Rectal smooth muscle tissue (tissue), 1 donor: ENCODE results near the gene ALDH18A1.
A peak's percentile ranks its signal among the peaks of the same experiment; 100 is the strongest.
"Not testable (repeated sequence)": the region's sequence is repeated elsewhere in the genome, so short reads cannot be mapped to it uniquely, and the experiment has no call there.

Source experiments
- H3K27ac ChIP-seq: one replicate; pipeline ENCODE4 v1.7.0; 2013; ENCODE audit warnings: low read depth, low read length, inconsistent platforms
- H3K27me3 ChIP-seq: one replicate; pipeline ENCODE4 v1.7.0; 2013; ENCODE audit warnings: low read length; ENCODE audit not compliant: control insufficient read depth, insufficient read depth
- H3K36me3 ChIP-seq: one replicate; pipeline ENCODE4 v1.7.0; 2013; ENCODE audit warnings: low read length; ENCODE audit not compliant: control insufficient read depth, insufficient read depth
- H3K4me1 ChIP-seq: one replicate; pipeline ENCODE4 v1.7.0; 2013; ENCODE audit warnings: low read length; ENCODE audit not compliant: control insufficient read depth, insufficient read depth
- H3K4me3 ChIP-seq: one replicate; pipeline ENCODE4 v1.7.0; 2013; ENCODE audit warnings: low read length
- H3K9ac ChIP-seq: one replicate; pipeline ENCODE4 v1.7.0; 2013; ENCODE audit warnings: low read length

The ALDH18A1 gene

DNA sequence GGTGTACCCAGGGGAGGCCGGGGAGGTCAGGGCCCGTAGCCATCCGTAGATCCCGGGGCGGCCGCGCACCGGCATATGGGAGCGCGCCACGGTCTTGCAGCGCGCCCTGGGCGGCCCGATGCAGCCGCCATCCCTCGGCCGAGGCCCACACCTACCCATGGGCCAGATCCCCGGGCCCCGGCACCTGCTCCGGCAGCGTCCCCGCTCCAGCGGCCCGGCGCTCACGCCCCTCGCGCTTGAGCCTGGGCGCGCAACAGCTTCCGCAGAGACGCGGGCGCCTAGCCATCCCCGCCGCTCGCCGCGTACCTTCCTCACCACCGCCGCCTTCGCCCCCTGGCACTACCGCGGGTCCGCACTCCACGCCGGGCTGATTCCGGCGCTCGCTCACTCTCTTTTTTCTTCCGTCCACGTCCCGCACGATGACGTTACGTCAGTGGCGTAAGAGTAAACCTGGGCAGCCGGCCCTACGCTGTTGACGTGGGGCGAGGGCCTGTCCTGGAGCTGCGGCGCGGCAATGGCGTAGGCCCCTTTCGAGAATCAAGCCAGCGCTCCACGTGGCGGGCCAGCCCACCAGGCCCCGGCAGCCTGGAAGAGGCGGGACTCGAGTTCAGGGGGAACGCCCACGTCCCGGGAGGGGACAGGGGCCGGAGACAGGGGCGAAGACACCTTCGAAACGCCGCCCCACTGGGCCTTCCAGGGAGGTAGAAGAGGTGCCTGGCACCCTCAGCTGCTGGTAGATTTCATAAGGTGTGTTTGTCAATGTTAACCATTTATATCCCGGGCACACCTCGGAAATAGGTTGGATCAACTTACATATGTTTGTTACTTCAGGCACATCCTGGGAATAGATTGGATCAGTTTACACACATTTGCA is at the start of gene ALDH18A1:
Gene ALDH18A1 (minus strand): TSS at position 421 of the 874 bp plus-strand sequence. CDS start 3,334 bp downstream, outside the sequence.
- Histone ChIP-seq H3K4me3 (peak within 1 kb of the TSS; percentile 91), H3K4me1 (peaks cover 2% of the 10 kb centered on the region), H3K36me3 (no peaks in the 10 kb centered on the region), H3K27ac (peak within 1 kb of the TSS; percentile 40), H3K9ac (peak within 1 kb of the TSS; percentile 20), H3K27me3 (no peaks in the 10 kb centered on the region)

DNA sequence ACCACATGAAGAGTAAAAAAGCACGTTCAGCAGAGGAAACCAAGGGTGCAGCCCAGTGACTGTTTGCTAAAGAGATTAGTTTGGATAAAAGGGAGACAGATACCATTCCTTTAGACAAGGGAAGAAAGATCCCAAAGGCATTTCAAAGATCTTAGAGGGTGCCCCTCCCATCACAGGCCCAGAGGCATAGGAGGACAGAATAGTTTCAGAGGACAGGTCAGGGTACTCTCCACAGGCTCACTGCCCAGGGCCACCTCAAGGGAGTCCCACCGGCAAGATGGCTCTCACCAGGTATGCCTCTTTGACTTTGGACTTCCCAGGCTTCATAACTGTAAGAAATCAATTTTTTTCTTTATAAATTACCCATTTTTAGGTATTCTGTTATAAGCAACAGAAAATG is 41.9 kb upstream of the ALDH18A1 start:
- Histone ChIP-seq H3K27me3 (no peaks in the 10 kb centered on the region), H3K9ac (no peak overlapping the region), H3K27ac (no peak overlapping the region), H3K4me3 (no peak overlapping the region), H3K36me3 (no peaks in the 10 kb centered on the region), H3K4me1 (no peaks in the 10 kb centered on the region)

DNA sequence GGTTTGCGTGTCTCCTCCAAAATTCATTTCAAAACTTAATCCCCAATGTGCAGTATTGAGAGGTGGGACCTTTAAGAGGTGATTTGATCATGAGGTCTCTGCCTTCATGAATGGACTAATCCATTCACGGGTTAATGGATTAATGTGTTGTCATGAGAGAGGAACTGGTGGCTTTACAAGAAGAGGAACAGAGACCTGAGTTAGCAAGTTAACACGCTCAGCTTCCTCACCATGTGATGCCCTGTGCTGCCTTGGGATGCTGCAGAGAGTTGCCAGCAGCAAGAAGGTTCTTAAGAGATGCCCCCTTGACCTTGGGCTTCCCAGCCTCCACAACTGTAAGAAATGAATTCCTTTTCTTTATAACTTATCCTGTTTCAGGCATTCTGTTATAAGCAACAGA is 40.9 kb upstream of the ALDH18A1 start:
- no peak overlapping the region for H3K4me3 ChIP-seq
- no peaks in the 10 kb centered on the region for H3K36me3 ChIP-seq
- no peaks in the 10 kb centered on the region for H3K27me3 ChIP-seq
- peaks cover 7% of the 10 kb centered on the region for H3K4me1 ChIP-seq
- H3K9ac ChIP-seq: no peak overlapping the region
- H3K27ac ChIP-seq: no peak overlapping the region

DNA sequence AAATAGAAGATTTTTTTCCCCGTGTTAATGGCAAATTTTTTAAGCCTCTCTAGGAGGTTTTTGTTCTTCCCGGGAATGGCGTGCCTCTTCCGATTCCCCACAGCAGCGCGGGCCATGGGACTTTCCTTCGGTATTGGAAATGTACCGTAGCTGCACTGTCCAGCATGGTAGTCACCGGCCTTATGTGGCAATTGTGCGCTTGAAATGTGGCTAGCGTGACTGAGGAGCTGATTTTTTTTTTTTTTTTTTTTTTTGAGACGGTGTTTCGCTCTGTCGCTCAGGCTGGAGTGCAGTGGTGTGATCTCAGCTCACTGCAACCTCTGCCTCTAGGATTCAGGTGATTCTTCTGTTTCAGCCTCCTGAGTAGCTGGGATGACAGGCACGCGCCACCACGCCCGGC is 38.2 kb upstream of the ALDH18A1 start:
- Histone ChIP-seq H3K4me3 (no peak overlapping the region), H3K27me3 (no peaks in the 10 kb centered on the region), H3K9ac (no peak overlapping the region), H3K36me3 (no peaks in the 10 kb centered on the region), H3K4me1 (peaks cover 7% of the 10 kb centered on the region), H3K27ac (no peak overlapping the region)

DNA sequence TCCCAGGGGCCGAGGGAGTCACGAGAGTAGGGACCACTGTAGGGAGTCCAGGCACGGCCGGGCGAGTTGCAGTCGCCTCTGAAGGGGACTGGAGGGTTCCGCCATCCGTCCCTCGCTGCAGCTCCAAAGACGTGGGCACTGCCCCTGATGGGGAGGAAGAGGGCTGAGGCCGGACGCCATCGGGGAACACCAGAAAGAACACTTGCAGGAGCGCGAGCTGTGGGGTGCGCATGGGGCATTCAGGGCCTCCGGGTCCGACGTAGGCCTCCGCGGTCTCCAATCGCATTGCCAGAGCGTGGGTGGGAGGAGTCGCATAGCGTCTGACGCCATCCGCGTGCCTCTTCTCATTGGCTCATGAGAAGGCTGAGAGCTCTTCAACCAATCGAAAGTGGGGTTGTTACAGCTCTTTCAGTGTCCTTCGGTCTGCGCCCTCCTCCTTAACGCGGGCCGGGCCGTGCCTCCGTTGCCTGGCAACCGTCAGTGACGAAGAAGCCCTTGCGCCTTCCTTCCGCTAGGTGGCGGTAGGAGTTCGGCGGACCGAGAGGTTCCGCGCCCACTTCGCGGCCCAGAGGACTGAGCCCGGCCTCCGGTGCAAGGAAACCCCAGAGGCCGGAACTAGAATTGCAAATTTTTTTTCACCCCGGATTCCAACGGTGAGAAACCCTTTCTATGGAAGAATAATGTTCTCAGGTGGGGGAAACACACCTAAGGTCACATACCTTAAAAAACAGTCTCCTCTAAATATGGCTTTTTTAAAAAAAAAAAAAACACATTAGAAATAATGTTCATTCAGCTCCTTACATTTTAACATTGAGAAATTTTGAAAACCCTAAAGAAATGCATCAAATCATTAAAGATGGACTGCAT is 37.4 kb upstream of the ALDH18A1 start, which contains the start of gene TCTN3:
Gene TCTN3 (minus strand): TSS at position 260 of the 867 bp plus-strand sequence. CDS start 28 bp downstream, at position 232.
- H3K36me3 ChIP-seq: no peaks in the 10 kb centered on the region
- H3K27ac ChIP-seq: peak within 1 kb of the TSS; percentile 82
- peak within 1 kb of the TSS; percentile 76 for H3K9ac ChIP-seq
- peak within 1 kb of the TSS; percentile 94 for H3K4me3 ChIP-seq
- no peaks in the 10 kb centered on the region for H3K27me3 ChIP-seq
- H3K4me1 ChIP-seq: peaks cover 7% of the 10 kb centered on the region

DNA sequence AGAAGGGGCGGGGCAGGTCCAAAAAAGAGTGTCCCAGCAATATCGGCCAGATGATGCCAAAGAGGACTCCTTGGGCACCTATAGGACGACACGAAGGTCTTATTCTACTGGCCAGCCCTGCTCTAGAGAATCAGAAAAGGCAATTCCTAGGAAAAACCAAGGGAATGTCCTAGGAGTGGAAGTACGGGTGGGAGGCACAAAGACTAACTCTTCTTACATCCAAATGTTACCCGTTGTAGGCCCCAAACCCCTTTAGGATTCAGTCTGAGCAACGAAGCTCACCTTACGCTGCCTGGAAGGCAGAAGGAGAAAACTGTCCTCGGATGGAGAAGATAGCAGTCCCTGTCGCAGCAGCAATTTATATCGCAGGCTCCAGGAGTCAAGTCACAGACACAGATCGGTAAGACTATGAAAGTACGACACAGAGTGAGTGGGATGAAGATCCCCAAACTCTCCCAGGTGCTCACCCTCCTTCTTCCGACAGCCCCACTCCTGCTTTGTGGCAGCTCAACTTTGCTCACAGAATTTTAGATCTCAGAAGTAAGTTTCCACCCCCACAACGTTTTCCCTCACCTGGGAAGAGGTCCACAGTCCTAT is 36.7 kb upstream of the ALDH18A1 start:
- Histone ChIP-seq H3K36me3 (no peaks in the 10 kb centered on the region), H3K4me3 (peak overlapping the region; percentile 94), H3K27me3 (no peaks in the 10 kb centered on the region), H3K27ac (peak overlapping the region; percentile 82), H3K9ac (peak overlapping the region; percentile 76), H3K4me1 (peaks cover 7% of the 10 kb centered on the region)

DNA sequence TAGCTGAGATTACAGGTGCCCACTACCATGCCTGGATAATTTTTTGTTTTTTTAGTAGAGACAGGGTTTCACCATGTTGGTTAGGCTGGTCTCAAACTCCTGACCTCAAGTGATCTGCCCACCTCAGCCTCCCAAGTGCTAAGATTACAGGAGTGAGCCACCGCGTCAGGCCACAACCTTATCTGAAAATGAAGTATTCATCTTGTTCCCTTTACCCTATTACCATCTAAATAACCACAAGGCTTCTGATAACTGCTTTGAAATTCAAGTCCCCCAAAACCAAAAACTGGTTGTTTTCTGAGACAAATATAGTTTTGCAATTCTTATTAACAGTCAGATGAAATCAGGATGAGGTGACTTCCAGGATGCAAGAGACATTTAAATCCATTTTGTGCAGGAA is 34.8 kb upstream of the ALDH18A1 start:
- no peak overlapping the region for H3K4me3 ChIP-seq
- no peak overlapping the region for H3K27ac ChIP-seq
- peaks cover 5% of the 10 kb centered on the region for H3K36me3 ChIP-seq
- H3K4me1 ChIP-seq: peaks cover 7% of the 10 kb centered on the region
- H3K27me3 ChIP-seq: no peaks in the 10 kb centered on the region
- H3K9ac ChIP-seq: no peak overlapping the region

DNA sequence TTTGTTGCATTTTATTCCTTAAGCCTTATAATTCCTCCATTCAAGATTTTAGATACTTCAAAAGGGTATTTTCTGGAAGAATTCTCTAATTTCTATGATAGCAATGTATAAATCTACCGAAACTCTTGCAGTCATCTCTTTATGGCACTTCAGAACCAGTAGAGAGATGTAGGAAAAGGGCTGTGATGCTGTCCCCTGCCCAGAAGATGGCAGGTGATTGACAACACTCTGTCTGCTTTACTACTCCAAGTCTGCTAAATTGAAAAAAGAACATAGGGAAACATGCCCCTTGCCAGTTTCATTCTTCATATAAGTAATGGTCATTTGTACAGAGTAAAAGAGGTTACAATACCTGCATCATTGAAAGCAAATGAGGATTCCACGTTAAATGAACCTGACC is 32.1 kb upstream of the ALDH18A1 start:
- no peaks in the 10 kb centered on the region for H3K27me3 ChIP-seq
- H3K4me1 ChIP-seq: peaks cover 7% of the 10 kb centered on the region
- H3K36me3 ChIP-seq: peaks cover 14% of the 10 kb centered on the region
- H3K27ac ChIP-seq: no peak overlapping the region
- no peak overlapping the region for H3K9ac ChIP-seq
- no peak overlapping the region for H3K4me3 ChIP-seq

DNA sequence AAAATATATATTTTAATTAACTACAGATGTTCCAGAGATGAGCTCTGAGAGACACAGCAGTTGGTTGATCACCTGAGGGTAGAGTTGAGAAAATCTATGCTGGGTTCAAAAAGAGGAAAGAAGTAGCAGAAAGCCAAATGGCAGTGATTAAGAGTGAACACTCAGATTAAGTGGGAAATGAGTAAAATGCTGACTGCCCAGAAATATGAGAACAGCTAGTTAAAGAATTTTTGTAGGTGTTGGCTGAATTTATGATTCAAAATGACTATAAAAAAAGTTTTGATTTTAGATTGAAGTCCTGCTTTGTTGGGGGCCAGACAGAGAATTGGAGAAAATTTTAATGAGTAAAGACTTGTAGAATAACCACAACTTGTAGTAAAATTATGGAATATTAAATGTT is 27.5 kb upstream of the ALDH18A1 start:
- Histone ChIP-seq H3K4me3 (no peak overlapping the region), H3K4me1 (no peaks in the 10 kb centered on the region), H3K9ac (no peak overlapping the region), H3K27me3 (no peaks in the 10 kb centered on the region), H3K36me3 (peaks cover 19% of the 10 kb centered on the region), H3K27ac (no peak overlapping the region)

DNA sequence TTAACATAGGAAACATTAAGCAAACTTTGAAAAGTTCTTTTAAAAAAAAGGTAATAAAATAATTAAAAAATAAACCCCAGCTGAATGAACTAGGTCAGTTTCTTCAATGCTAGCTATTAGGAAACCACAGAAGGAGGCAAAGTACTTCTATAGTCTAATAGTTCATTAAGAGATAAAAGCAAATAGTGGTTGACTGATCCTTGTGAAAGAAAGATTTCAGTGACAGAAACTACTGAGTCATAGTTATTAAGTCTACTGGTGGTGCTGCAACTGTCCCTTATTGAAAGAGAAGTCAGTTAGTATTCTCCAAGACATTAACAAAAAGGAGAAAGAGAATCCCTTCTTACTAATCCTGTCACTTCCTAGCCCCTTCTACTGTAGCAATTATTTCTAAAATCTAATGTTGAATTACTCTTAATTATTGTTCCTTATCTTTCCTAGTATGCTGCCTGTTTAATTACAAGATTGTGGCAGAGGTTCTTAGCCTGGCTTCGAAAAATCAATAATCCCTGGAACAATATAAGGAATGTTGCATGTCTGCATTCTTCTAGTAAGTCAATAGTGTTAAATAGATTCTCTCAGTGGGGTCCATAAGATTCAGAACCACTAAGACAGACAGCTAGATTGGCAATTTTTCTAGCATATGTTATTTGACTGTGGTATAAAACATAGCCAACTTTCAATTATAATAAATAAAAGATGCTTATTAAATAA is 19.0 kb upstream of the ALDH18A1 start:
- Histone ChIP-seq H3K9ac (no peak overlapping the region), H3K27me3 (no peaks in the 10 kb centered on the region), H3K27ac (no peak overlapping the region), H3K4me3 (no peak overlapping the region), H3K36me3 (peaks cover 2% of the 10 kb centered on the region), H3K4me1 (no peaks in the 10 kb centered on the region)

DNA sequence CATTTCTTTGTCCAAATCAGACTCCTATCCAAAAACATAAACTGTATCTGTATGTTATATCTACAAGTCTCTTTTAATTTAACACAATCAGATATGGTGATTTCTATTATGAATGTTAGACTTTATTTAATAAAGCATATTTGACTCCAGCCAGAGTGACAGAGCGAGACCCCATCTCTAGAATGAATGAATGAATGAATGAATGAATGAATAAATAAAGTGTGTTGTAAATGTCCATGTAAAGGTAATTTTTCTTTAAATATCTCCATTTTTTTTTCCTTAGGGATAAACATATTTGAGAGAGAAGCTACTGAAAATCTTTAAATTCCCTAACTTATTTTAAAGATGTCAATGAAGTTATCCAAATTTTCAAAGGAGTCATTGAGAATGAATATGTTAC is 18.1 kb upstream of the ALDH18A1 start:
- no peak overlapping the region for H3K4me3 ChIP-seq
- no peak overlapping the region for H3K9ac ChIP-seq
- H3K4me1 ChIP-seq: no peaks in the 10 kb centered on the region
- H3K27me3 ChIP-seq: no peaks in the 10 kb centered on the region
- peaks cover 2% of the 10 kb centered on the region for H3K36me3 ChIP-seq
- no peak overlapping the region for H3K27ac ChIP-seq

DNA sequence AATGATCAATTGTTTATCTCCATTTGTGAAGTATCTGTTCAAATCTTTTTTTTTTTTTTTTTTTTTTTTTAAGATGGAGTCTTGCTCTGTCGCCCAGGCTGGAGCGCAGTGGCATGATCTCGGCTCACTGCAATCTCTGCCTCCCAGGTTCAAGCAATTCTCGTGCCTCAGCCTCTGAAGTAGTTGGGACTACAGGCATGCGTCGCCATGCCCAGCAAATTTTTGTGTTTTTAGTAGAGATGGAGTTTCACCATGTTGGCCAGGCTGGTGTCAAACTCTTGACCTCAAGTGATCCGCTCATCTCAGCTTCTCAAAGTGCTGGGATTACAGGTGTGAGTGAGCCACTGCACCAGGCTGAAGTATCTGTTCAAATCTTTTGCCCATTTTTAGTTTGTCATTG is 16.1 kb upstream of the ALDH18A1 start:
- not testable (repeated sequence) for H3K4me1 ChIP-seq, H3K36me3 ChIP-seq, H3K27ac ChIP-seq, H3K4me3 ChIP-seq, H3K27me3 ChIP-seq, H3K9ac ChIP-seq
